OCI-LY7 (cell line): Measurements from ENCODE around the gene SPTAN1.

ENCODE experiments used
- EZH2phosphoT487 ChIP-seq: fragments of 200-600 bp; sonication (generic); IDR thresholded peaks from 2 replicates; pipeline ENCODE4 v1.6.1; 2018; ENCODE audit warnings: low read depth, borderline replicate concordance, mild to moderate bottlenecking, mixed run types, antibody characterized with exemption, low read length, moderate library complexity, mixed read lengths
- TF ChIP-seq, protein P1 (sequence below): fragments of 200-600 bp; sonication (generic); conservative IDR thresholded peaks from 2 replicates; pipeline ENCODE4 v1.5.1; 2014; ENCODE audit warnings: mild to moderate bottlenecking, antibody characterized with exemption, low read length, moderate library complexity, mixed read lengths

DNA sequence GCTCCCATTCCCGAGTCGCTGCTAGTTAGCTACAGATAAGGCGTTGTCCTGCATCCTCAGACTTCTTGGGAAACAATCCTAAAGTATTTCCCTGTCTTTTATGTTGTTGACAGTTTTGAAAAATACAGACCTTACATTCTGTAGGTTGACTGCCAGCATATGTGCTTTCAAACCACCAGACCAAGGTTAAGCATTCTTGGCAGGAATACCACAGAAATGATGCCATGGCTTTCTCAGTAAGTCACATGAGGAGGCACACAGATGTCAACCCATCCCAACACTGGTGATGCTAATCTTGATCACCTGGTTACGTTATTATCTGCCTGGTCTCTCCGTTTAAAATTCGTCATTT is 47.0 kb upstream of the SPTAN1 start:
- TF ChIP-seq EZH2phosphoT487: no peak
- TF ChIP-seq, protein P1, sequence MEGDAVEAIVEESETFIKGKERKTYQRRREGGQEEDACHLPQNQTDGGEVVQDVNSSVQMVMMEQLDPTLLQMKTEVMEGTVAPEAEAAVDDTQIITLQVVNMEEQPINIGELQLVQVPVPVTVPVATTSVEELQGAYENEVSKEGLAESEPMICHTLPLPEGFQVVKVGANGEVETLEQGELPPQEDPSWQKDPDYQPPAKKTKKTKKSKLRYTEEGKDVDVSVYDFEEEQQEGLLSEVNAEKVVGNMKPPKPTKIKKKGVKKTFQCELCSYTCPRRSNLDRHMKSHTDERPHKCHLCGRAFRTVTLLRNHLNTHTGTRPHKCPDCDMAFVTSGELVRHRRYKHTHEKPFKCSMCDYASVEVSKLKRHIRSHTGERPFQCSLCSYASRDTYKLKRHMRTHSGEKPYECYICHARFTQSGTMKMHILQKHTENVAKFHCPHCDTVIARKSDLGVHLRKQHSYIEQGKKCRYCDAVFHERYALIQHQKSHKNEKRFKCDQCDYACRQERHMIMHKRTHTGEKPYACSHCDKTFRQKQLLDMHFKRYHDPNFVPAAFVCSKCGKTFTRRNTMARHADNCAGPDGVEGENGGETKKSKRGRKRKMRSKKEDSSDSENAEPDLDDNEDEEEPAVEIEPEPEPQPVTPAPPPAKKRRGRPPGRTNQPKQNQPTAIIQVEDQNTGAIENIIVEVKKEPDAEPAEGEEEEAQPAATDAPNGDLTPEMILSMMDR: no peak
